GM21423 (cell line): ENCODE results near the gene NDUFS3.
"Not testable (repeated sequence)": the region's sequence is repeated elsewhere in the genome, so short reads cannot be mapped to it uniquely, and the experiment has no call there.

Experiments
- ATAC-seq: cut with Tn5 transposase; IDR thresholded peaks from one replicate; pipeline ENCODE4 v1.9.1; 2021; ENCODE audit warnings: mild to moderate bottlenecking, moderate library complexity; ENCODE audit not compliant: unreplicated experiment

Gene NDUFS3

DNA sequence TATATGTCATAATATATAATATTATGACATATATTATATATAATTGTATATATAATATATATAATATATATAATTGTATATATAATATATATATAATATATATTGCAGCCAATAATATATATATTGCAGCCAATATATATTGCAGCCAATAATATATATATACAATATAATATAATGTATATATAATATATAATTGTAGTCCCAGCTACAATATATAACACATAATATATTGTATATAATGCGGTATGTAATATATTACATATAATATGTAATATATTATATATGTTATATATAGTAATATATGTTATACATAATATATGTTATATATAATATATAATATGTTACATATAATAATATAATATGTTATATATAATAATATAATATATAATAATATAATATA is 20.2 kb upstream of the NDUFS3 start:
- ATAC-seq, result no peak

DNA sequence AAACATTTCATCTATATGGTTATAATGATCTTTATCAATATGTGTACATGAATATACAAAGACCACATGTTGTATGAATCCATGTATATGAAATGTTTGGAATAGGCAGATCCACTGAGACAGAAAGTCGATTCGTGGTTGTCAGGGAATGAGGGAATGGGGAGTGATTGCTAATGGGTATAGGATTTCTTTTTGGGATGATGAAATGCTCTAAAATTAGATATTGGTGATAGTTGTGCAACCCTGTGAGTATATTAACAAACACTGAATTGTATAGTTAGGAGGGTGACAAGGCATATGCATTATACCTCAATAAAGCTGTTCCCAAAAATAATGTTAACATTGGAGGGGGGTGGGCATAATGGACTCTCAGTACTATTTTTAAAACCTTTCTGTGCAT is 18.4 kb upstream of the NDUFS3 start:
- ATAC-seq, result no peak

DNA sequence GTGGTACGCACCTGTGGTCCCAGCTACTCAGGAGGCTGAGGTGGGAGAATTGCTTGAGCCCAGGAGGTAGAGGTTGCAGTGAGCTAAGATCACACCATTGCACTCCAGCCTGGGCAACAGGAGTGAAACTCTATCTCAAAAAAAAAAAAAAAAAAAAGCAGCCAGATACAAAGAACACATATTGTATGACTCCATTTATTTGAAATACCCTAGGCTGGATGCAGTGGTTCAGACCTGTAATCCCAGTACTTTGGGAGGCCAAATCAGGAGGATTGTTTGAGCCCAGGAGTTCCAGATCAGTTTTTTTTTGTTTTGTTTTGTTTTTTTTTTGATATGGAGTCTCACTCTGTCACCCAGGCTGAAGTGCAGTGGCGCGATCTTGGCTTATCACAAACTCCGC is 16.5 kb upstream of the NDUFS3 start:
- ATAC-seq, result not testable (repeated sequence)

DNA sequence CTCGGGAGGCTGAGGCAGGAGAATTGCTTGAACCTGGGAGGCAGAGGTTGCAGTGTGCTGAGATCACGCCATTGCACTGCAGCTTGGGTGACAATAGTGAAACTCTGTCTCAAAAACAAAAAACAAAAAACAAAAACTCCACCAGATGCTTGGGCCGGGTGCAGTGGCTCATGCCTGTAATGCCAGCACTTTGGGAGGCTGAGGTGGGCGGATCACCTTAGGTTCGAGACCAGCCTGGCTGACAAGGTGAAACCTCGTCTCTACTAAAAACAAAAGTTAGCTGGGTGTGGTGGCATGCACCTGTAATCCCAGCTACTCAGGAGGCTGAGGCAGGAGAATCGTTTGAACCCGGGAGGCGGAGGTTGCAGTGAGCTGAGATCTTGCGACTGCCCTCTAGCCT is 14.5 kb upstream of the NDUFS3 start:
- not testable (repeated sequence) for ATAC-seq

DNA sequence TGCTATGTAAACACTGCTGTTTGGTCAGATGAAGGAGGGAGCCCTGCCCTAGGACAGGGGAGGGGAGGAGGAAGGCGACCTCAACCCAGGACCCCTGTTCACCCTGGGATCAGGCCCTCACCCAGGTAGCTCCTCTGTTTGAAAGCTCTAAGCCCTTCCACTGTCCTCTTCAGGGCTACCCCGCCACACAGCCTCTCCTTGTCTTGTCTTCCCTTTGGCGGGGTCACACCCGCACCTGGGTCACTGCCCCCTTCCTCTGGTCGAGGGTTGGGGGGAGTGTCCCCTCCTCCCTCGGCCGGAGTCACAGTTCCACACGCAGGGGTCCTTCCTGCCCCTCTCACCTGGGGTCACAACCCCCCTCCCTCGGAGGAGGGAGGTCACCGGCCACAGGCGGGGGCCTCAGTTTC is 13.9 kb upstream of the NDUFS3 start:
- ATAC-seq, result no peak

DNA sequence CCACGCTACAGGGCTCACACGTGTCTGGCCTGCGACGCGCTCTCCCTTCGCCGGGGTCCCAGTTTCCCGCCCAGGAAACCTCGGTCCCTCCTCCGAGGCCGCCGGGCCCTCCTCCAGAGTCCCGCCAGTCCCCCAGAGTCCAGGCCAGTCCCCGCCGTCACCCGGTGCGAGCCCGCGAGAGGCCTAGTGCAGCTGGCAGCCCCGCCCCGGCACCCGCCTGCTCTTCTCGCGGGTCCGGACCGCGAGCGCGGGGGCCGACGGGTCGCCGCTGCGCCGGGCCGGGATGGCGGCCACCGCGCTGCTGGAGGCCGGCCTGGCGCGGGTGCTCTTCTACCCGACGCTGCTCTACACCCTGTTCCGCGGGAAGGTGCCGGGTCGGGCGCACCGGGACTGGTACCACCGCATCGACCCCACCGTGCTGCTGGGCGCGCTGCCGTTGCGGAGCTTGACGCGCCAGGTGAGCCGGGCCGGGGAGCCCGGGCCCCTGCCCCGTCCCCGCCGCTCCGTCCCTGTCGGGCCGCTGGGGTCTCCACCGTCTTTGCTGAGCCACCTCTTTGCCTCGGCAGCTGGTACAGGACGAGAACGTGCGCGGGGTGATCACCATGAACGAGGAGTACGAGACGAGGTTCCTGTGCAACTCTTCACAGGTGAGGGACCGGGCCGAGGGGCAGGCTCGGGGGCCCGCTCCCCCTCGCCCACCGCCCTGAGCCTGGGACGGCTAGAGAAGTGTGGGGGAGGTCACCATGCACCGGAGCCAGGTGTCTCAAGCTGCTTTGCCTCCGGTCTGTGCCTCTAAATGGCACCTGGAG is 13.3 kb upstream of the NDUFS3 start, which contains the start of gene PTPMT1:
Gene PTPMT1 (plus strand): TSS at position 260 of the 809 bp plus-strand sequence. CDS start 24 bp downstream, at position 284.
- ATAC-seq, result peak; percentile 83

DNA sequence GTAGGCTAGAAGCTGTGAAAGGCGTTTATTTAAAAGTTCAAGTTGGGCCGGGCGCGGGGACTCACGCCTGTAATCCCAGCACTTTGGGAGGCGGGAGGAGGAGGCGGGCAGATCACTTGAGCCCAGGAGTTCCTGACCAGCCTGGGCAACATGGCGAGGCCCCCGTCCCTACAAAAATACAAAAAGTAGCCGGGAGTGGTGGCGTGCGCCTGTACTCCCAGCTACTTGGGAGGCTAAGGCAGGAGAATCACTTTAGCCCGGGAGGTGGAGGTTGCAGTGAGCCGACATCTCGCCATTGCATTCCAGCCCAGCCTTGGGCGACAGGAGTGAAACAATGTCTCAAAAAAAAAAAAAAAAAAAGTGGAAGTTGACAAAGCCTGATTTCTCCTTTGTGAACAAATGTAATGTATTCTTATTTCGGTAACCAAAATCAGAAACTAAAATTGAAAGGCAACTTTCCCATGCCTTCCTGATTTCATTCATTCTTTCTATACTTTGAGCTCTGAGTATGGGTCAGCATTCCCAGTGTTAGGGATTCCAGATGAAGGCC is 12.7 kb upstream of the NDUFS3 start:
- ATAC-seq, result peak; percentile 14

DNA sequence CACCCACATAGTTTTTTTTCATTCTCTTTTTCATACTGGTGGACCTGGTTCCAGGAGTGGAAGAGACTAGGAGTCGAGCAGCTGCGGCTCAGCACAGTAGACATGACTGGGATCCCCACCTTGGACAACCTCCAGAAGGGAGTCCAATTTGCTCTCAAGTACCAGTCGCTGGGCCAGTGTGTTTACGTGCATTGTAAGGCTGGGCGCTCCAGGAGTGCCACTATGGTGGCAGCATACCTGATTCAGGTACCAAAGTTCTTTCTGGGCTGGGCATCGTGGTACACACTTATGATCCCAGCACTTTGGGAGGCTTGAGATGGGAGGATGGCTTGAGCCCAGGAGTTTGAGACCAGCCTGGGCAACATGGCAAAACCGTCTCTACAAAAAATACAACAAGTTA is 9.2 kb upstream of the NDUFS3 start:
- no peak for ATAC-seq

DNA sequence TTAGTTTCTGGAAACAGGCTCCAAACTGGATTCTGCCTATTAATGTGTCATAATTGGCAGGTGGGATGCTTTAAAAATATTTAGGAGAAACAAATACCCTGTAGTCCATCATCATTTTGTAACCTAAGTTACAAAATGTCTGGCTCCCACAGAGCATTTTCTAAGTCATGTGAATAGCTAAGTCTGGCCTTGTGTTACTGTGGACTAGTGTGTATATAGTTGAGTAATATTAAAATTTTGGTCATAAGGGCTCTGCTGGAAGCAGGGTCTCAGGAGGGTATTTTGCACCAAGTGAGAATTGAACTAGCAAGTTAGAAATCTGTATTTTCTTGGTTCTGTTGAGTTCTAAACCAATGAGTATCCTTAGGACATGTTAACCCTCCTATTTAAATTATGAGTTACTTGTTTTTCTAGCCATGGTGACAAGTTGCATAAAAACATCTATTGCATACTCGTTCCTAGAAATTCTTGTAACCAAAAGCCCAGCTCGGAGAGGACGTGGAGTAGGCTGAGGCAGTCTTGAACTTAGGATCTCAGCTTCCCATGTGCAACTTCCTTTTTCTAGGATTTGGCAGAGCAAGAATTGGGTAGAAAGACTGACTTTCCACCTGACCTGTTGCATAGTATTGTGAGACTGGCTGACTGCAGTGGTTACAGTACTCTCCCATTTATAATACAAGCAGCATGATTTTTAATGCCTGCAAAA is 8.1 kb upstream of the NDUFS3 start:
- ATAC-seq, result no peak

DNA sequence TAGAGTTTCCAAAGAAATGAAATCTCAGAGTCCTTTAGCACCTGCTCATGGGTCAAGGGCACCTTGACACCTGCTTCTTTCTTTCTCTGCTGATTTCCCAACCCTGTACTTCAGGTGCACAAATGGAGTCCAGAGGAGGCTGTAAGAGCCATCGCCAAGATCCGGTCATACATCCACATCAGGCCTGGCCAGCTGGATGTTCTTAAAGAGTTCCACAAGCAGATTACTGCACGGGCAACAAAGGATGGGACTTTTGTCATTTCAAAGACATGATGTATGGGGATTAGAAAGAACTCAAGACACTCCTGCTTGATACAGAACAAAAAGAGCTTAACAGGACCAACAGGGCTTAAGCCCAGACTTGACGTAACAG is 7.5 kb upstream of the NDUFS3 start:
- no peak for ATAC-seq

DNA sequence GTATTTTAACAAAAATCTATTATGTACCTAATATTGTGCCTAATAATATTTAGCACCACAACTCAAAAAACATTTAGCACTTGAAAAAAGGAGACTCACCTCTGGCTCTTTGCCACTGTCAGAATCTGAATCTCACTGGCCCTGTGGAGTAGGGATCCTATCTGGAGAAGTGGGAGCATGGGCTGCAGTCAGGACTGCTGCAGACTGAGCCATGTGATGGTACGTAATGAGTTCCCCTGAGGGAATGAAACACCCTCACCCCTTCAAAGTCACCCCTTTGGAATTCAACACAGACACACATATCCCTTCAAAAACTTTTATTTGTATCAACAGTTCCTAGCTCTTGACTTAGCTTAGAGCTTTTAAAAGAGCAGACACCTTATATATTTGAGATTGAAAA is 7.0 kb upstream of the NDUFS3 start:
- no peak for ATAC-seq

DNA sequence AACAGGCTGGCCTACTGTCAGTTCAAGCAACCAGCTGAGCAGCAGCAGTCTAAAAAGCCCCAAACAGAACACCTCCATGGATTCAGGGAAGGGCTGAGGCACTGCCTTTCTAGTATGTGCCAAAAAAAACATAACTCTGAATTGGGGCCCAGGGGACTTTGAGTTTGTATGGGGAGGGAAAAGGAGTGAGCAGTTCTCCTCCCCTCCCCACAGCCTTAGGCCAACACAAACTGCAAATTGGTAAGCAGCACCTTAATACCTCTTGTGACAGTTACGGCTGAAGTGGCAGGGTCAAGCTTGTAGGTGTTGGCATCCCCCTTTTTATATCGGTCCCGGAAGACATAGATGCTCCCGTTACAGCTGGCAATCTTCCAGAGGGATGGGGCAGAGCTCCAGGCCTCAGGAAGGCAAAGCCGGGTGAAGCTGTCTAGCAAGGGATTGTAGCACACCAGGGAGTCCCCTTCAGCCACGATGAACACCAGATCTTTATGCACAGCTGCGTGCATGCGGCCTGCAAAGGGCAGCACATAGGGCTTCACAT is 6.1 kb upstream of the NDUFS3 start:
- no peak for ATAC-seq

DNA sequence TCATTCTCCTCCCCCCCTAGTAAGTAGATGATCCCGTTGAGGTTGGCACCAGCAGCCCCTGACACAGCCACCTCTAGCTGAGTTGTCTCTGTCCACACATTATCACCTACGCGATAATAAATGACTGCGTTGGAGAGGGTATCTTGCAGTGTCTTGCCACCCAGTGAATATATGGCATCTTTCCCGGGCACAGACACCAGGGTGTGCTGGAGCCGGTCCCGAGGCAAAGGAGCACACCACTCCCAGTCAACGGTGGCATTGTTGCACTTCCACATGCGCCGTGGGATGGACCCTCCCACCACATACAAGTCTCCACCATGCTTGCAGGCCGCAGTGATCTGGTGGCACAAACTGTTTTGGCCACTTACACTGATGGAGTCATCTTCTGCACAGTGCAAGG is 5.6 kb upstream of the NDUFS3 start:
- no peak for ATAC-seq

DNA sequence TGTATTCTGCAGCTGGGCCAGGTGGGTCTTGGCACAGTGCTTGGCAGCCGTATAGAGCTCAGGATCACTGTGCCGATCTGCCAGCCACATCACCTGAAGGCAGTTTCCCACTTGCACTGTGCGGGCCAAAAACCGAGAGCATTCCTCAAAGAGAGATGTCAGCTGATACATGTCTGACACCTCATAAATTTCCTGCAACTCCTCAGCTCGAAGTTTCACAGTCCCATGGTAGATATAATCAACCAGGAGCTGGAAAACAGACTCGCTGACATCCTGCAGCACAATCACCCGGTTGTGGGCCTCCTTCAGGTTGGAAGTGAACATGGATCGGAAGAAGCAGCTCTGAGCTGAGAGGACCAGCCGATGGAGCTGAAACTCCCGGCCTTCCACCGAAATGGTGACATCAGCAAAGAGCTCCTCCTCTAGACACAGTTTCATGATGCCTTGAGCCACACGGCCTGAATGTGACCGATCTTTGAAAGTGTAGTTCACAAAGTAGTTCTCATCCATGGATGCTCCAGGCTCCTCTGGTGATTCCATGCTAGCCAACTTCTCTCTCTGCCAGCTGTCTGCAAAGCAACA is 1.3 kb upstream of the NDUFS3 start:
- ATAC-seq, result no peak

DNA sequence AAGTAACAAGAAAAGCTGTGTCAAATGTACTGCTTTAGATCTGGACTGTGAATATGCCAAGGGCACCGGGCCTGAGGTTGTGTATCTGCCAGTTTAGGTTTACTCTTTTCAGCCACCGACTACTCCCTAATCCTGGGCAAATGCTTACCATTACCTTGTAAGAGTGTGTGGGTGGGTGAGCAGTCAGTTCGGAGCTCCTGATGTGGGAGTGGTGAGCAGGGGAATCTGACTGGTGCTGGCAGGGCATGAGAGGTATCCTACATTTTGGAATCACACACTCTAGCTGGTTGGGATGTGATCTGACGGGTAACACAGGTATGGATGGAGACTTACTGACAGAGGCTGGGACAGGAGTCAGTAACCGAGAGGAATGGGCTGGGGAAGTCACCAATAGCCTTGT is 5.0 kb downstream of the NDUFS3 start:
- ATAC-seq, result no peak

DNA sequence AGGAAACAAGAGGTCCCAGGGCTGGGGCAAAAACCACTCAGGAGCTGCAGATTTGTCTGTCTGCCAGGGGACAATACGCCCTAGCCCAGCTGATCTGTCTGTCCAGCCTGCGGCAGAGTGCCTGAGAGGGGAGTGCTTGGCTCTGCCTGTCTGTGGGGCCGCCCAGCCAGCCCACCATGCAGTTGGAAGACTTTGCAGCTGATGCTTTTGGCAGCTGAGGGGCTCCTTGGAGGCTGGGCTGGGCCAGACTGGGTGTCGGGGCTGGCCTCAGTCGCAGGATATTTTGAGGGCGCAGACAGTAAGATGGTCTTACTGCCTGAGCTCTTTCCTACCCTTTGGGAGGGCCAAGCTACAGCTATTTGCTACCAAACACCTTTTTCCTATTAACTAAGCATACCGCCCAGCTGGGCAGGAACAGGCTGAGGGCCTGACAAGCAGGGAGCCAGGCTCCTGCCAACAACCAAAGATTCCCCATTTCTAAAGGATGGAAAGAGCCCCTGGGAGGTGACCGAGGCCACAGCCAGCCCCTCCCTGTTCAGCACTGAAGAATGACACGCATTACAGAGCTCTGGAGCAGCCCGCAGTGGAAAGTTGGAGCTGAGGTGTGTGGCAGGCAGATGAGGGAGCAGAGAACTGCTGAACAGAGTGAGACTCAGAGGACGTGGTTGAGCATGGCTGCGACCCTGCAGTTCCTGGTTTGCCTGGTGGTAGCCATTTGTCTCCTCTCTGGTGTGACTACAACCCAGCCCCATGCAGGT is 7.4 kb downstream of the NDUFS3 start, which contains the start of gene FAM180B:
Gene FAM180B (plus strand): TSS at position 581 of the 758 bp plus-strand sequence. CDS start 91 bp downstream, at position 672.
- no peak for ATAC-seq

DNA sequence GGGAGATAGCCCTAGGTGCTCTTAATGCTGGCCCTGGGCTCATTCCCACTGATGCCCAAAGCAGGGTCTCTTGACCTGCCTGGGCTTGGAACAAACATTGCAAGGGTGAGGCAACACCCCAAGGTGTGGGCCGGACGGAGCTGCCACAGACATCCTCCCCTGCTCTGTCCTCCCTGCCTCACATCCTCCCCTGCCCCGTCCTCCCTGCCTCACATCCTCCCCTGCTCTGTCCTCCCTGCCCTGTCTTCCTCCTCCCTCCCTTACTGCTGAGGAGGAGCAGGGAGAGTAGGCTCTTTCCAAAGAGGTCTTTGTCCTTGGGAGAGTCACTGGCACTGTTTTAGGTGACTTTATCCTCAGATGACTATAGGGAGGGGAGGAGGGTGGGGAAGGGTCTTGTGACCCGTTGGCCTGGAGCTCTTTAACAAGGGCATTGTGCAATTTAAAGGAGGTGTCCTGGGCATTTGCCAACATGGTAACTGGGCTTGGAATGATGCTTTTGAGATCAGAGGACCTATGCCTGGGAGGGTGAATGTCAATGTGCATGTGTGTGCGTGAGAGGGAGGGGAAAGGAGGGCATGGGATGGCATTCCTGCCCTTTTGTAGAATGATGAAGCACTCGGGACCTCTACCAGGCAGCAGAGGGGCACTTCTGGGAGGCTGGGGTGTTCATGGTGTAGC is 8.3 kb downstream of the NDUFS3 start:
- no peak for ATAC-seq

DNA sequence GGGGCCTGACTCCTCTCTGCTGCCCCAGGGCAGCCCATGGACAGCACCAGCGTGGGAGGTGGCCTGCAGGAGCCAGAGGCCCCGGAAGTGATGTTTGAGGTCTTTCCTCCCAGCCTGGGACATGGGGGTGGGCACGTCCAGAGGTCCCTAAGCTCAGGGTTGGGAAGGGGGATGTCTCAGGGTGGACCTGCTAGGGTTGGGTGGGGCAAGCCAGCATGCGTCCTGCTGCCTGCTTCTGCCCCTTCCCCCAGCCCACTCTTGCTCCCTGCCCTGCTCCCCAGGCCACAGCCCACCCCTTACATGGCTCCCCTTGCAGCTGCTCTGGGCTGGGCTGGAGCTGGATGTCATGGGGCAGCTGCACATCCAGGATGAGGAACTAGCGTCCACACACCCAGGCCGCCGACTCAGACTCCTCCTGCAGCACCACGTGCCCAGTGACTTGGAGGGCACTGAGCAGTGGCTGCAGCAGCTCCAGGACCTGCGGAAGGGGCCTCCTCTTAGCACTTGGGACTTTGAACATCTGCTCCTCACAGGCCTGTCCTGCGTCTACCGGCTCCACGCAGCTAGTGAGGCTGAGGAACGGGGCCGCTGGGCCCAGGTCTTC is 9.0 kb downstream of the NDUFS3 start:
- no peak for ATAC-seq

DNA sequence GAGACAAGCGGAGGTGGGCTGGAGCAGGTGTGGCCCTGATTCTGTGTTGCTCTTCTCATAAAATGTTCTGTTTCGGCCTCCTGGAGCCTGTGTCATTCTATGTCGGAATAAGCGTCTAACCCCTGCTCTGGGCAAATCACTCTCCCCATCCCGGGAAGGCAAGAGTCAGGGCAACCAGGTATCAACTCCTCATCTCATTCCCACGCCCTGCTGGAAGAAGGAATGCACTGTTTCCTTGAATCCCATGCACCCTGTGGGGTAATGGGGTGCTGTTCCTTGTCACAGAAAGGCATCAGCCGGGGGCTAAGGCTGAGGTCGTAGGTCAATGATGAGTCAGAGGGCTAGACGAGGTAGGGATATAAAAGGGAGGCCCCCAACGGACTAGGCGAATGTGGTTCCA is 10.2 kb downstream of the NDUFS3 start:
- no peak for ATAC-seq

DNA sequence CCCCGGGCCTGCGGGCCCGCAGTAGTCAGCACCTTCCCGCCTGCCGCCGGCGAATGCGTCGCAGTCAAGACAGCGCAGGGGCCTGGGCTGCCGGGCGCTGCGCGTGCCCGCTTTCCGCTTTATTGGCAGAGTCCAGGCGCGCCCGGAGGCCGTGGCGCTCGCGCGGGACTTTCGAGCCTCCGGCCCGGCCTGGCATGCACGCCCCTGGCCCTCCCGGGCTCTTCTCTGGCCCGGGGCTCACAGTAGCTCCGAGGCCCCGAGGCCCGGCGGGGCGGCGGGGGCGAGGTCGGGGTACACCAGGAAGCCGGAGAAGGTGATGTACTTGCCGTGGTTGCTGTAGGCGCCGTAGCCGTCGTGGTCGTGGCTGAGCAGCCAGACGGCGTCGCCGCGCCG is 10.7 kb downstream of the NDUFS3 start:
- no peak for ATAC-seq
